Neural crest cell (in vitro differentiated cells): ENCODE results near the gene ADAMTS9. TPM values are rescaled to one million over a fixed set of nuclear protein-coding genes. Genes with fewer than 3 reads are reported as not detected.

Experiments used
- DNase-seq: peaks from one replicate; pipeline ENCODE4 v3.0.0; 2021; ENCODE audit warnings: low read depth, mixed read lengths, low spot score
- H3K27ac Mint-ChIP-seq: one replicate; pipeline ENCODE4 v1.8.0; 2021; ENCODE audit warnings: mild to moderate bottlenecking, mixed read lengths; ENCODE audit not compliant: unreplicated experiment
- H3K27me3 Mint-ChIP-seq: 2 replicates; pipeline ENCODE4 v1.8.0; 2021; ENCODE audit warnings: low read depth, mild to moderate bottlenecking, mixed read lengths
- H3K36me3 Mint-ChIP-seq: 2 replicates; pipeline ENCODE4 v1.8.0; 2021; ENCODE audit warnings: low read depth, mild to moderate bottlenecking, mixed read lengths
- H3K4me1 Mint-ChIP-seq: 2 replicates; pipeline ENCODE4 v1.8.0; 2021; ENCODE audit warnings: mixed read lengths
- H3K4me3 Mint-ChIP-seq: one replicate; pipeline ENCODE4 v1.8.0; 2021; ENCODE audit warnings: mild to moderate bottlenecking, mixed read lengths
- H3K9me3 Mint-ChIP-seq: 2 replicates; pipeline ENCODE4 v1.8.0; 2021; ENCODE audit warnings: mixed read lengths
- CTCF ChIP-seq: fragments of 200-600 bp; sonication (generic); conservative IDR thresholded peaks from 2 replicates; pipeline ENCODE4 v1.5.0; 2021; ENCODE audit warnings: antibody characterized with exemption, mild to moderate bottlenecking
- long read RNA-seq: library from polyadenylated mRNA; unstranded; transcript quantifications from one replicate; pipeline ENCODE4 v2.0.0, GENCODE V29; 2020
- total RNA-seq: library from RNA; stranded (reverse); gene quantifications from 2 replicates; pipeline ENCODE4 v1.2.1, GENCODE V29; 2021

ADAMTS9 gene
- 13.8 and 15.1 TPM in 2 replicates for total RNA-seq
- long read RNA-seq, partial matches to known transcripts = 7 of 8 reads
- long read RNA-seq, other reads (novel, unspliced or antisense) = 1 of 8 reads

GRCh38 chr3:64687781-64688604 lies at the start of gene ADAMTS9:
Gene ADAMTS9 (minus strand): TSS chr3:64688000. CDS start chr3:64687657, 343 bp downstream.
- Mint-ChIP-seq H3K9me3 (no peaks in the 10 kb centered on the region), H3K27me3 (peaks cover 2% of the 10 kb centered on the region), H3K36me3 (no peaks in the 10 kb centered on the region), H3K4me1 (peaks cover 49% of the 10 kb centered on the region), H3K4me3 (peak within 1 kb of the TSS; percentile 94), H3K27ac (peak within 1 kb of the TSS; percentile 92)
- peak; percentile 2 for TF ChIP-seq CTCF
- peak; percentile 65 for DNase-seq

GRCh38 chr3:64732576-64732975 lies 44.8 kb upstream of the ADAMTS9 start:
- no peaks in the 10 kb centered on the region for H3K9me3 Mint-ChIP-seq
- no peaks in the 10 kb centered on the region for H3K27me3 Mint-ChIP-seq
- no peak for TF ChIP-seq CTCF
- H3K4me3 Mint-ChIP-seq = no peak overlapping the region
- no peak for DNase-seq
- H3K4me1 Mint-ChIP-seq = no peaks in the 10 kb centered on the region
- H3K27ac Mint-ChIP-seq = no peak overlapping the region
- H3K36me3 Mint-ChIP-seq = no peaks in the 10 kb centered on the region

- H3K9me3 Mint-ChIP-seq = no peaks in the 10 kb centered on the region
- no peak overlapping the region for H3K27ac Mint-ChIP-seq
- H3K4me3 Mint-ChIP-seq = no peak overlapping the region
- no peaks in the 10 kb centered on the region for H3K36me3 Mint-ChIP-seq
- H3K4me1 Mint-ChIP-seq = peaks cover 4% of the 10 kb centered on the region
- no peaks in the 10 kb centered on the region for H3K27me3 Mint-ChIP-seq
- TF ChIP-seq CTCF = no peak
- no peak for DNase-seq
These were observed 42.9 kb upstream of the ADAMTS9 start for GRCh38 chr3:64730681-64731080.

- Mint-ChIP-seq H3K27ac (no peak overlapping the region), H3K4me1 (peaks cover 7% of the 10 kb centered on the region), H3K9me3 (no peaks in the 10 kb centered on the region), H3K4me3 (no peak overlapping the region), H3K36me3 (no peaks in the 10 kb centered on the region), H3K27me3 (no peaks in the 10 kb centered on the region)
- no peak for TF ChIP-seq CTCF
- DNase-seq = no peak
These were observed 41.2 kb upstream of the ADAMTS9 start for GRCh38 chr3:64728994-64729393.

- H3K4me3 Mint-ChIP-seq = no peak overlapping the region
- no peak for DNase-seq
- H3K4me1 Mint-ChIP-seq = peaks cover 7% of the 10 kb centered on the region
- no peak overlapping the region for H3K27ac Mint-ChIP-seq
- H3K36me3 Mint-ChIP-seq = no peaks in the 10 kb centered on the region
- H3K27me3 Mint-ChIP-seq = no peaks in the 10 kb centered on the region
- no peak for TF ChIP-seq CTCF
- H3K9me3 Mint-ChIP-seq = no peaks in the 10 kb centered on the region
These were observed 40.6 kb upstream of the ADAMTS9 start for GRCh38 chr3:64728428-64728827.
